HG02938 (cell line): Measurements from ENCODE around the gene SFSWAP.
"Not testable (repeated sequence)": the region's sequence is repeated elsewhere in the genome, so short reads cannot be mapped to it uniquely, and the experiment has no call there.

Experiments used
- ATAC-seq: cut with Tn5 transposase; IDR thresholded peaks from one replicate; pipeline ENCODE4 v1.9.1; 2021; ENCODE audit warnings: mild to moderate bottlenecking, moderate library complexity; ENCODE audit not compliant: unreplicated experiment

SFSWAP gene

DNA sequence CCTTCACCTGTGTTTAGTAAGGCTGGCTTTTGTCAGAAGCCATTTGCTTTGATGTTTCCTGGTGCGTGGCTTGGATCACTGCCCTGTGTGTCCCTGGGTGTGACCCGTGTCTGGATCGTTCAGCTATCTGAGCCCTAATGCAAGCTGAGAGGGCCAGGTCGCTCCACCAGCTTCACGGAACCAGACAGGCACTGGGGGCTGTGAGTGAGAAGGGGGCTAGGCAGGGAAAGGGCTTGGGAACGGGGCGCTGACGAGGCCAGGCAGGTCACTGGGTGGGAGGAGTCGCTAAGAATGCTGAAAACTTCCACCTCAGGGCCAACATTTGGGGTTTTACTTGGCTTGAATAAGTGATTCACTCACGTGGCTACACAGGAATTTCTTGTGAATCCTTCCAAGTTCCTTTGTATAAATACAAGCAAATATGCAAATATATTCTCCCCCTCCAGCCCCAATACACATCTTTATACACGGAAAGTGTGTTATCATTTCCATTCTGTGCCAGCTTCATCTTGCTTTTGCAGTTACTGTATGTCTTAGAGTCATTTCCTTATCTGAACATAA lies 93.2 kb downstream of the SFSWAP start:
- no peak for ATAC-seq

DNA sequence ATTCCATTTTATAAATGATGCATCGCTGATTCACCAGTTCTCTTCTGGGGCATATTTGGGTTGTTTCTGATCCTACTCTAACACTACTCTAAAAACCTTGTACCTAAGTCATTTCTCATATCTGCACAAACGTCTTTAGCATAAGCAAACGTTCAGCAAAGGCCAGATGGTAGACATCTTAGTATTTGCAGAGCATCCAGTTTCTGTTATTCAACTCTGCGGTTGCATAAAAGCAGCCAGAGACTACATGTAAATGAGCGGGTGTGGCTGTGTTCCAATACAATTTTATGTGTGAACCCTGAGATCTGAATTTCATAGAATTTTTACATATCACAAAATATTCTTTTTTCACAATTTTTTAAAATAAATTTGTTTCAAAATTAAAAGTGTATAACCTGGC lies 94.5 kb downstream of the SFSWAP start:
- no peak for ATAC-seq

DNA sequence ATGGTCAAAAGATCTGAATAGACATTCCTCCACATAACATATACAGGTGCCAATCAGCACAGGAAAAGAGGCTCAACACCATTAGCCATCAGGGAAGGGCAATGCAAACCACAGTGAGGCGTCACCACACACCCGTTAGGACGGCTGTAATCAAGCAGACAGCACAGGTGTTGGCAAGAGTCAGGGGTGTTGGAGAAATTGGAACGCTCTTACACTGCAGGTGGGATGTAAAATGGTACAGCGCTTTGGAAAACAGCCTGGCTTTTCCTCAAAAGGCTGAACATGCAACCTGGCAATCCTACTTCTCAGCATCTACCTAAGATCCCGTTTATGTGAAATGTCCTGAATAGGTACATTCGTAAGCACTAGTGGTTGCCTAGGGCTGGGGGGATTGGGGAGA lies 95.8 kb downstream of the SFSWAP start:
- no peak for ATAC-seq

DNA sequence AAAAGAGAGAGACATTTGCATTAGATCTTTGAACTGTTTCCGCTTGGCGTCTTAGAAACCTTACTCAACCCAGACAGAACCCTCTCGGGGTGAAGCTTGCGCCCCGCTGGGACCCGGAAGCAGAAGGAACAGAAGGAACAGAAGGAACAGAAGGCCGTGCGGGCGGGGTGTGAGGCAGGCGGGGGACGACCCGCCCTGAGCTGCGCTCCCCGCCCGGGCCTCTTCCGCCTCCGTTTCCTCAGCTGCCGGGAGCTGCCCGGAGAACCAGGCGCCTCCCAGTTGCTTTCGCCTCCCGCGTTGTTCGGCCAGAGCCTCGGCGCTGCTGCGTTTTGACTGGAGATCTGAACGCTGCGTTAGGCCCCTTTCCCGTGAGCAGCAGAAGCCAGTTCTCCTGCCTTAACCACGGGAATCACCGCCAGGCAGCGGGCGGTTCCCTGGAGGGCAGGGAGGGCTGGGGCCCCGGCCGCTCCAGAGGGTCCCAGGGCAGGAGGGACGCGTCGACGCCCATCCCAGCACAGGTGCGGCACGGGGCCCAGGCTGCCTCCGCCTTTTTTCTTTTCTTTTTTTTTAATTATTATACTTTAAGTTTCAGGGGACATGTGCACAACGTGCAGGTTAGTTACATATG lies 98.0 kb downstream of the SFSWAP start:
- ATAC-seq, result peak; percentile 58

DNA sequence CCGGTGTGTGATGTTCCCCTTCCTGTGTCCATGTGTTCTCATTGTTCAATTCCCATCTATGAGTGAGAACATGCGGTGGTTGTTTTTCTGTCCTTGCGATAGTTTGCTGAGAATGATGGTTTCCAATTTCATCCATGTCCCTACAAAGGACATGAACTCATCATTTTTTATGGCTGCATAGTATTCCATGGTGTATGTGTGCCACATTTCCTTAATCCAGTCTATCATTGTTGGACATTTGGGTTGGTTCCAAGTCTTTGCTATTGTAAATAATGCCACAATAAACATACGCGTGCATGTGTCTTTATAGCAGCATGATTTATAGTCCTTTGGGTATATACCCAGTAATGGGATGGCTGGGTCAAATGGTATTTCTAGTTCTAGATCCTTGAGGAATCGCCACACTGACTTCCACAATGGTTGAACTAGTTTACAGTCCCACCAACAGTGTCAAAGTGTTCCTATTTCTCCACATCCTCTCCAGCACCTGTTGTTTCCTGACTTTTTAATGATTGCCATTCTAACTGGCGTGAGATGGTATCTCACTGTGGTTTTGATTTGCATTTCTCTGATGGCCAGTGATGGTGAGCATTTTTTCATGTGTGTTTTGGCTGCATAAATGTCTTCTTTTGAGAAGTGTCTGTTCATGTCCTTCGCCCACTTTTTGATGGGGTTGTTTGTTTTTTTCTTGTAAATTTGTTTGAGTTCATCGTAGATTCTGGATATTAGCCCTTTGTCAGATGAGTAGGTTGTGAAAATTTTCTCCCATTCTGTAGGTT lies 98.8 kb downstream of the SFSWAP start:
- not testable (repeated sequence) for ATAC-seq

DNA sequence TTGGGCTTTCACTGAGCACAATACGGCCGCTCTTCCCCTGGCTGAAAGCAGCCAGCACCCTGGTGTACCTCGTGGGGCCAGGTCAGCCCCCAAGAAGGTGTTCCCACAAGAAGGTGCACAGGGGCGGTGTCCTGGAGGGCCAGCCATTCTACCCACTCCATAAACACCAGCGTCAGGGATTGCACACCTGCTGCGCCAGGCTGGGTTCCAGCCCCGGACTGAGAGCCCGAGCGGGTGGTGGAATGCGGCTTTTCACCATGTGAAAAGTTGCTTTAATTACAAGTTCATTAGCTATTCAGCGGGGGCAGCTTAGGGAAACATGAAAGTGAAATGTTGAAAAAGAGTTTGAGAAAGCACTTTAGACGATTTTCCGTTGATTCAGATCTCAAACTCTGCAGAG lies 99.8 kb downstream of the SFSWAP start:
- no peak for ATAC-seq

DNA sequence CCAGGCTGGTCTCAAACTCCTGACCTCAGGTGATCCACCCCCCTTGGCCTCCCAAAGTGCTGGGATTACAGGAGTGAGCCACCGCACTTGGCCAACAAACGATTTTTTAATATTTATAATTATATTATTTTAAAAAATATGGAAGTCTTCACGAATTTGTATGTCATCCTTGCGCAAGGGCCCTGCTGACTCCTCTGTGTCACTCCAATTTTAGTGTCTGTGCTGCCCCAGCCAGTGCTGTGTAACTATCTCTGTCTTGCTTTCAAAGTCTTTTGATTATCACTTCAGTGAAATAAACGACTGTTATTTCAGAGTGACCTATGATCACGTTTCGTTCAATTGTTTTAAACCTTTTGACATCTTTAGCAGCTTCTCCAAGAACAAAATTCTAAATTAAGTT lies 104.2 kb downstream of the SFSWAP start:
- no peak for ATAC-seq

DNA sequence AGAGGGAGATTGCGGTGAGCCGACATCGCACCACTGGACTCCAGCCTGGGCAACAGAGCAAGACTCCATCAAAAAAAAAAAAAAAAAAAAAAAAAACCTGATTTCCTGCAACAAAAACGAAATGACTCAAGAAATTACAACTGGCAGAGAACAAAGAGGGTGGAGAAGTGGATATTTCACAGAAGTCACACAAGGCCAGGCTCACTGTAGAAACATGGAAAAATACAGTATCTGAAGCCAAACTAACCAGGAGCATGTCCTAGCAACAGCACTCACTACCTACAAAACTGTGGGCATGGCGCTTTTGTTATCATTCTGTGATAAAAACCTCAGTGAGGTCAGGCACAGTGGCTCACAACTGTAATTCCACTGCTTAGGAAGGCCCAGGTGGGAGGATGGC lies 105.6 kb downstream of the SFSWAP start:
- ATAC-seq, result no peak

DNA sequence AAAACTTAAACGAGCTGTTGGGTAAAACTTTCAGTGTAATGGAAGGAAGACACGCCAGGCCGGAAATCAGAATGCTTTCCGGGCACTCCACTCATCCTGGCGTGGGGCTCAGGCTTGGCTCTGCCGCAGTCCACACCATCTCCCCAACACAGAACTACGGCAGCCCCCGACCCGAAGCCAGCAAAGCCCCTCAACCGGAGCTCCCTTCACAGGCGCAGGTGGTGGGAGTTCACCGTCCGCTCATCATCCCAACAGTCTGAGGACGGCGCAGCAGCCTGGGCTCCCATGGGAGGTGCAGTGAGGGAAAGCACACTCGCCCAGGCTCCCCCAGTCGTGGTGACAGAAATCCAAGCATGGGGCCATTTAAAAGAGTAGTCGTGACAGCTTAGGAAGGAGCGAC lies 106.4 kb downstream of the SFSWAP start:
- no peak for ATAC-seq

DNA sequence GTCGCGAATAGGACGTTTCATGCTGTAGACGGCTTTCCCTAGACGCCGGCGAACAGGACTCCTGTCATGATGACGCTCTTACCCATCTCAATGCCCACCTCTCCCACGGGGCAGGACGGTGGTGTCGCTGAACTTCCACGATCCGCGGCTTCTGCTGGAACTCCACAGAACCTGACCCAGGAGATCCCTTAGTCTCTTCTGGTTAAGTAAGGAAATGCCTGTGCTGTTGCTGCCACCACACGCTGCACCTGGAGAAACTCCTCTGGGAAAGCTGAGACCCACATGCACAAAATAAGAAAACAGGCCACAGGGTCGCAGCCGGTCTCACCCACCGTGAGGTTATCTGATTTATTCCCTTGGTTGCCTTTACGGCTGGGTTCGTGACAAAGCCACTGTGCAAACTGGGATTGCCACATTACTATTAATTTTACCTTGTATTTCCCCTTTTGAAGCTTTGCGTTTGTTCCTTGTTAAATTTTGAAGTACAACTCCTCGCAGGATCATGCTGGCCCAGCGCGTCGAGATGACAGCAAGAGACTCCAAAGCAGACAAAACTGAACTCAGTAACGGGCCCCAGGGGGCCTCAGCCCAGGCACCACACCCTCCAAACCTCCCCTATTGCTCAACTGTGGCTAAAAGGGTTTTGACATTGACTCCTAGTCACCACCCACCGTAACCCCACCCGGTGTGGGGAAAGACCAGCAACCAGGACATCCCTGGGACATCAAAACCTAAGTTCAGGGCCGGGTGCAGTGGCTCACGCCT lies 108.1 kb downstream of the SFSWAP start:
- ATAC-seq, result no peak

DNA sequence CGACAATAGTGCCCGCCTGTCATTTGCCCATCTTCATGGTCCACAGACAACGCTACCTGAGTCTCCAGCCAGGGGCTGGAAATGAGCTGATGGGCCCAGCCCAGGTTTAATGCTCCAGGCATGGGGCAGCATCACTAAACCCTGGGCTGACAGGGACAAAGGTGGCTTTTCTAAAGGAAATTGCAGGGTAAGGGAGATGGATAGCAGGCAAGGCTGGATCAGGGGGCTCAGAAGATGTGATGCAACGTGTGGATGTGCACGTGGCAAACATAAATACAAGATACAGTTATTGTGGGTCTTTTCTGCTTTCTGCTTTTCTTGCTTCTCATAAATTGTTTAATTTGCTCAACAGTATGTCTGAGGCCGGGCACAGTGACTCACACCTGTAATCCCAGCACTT lies 113.6 kb downstream of the SFSWAP start:
- ATAC-seq, result no peak

DNA sequence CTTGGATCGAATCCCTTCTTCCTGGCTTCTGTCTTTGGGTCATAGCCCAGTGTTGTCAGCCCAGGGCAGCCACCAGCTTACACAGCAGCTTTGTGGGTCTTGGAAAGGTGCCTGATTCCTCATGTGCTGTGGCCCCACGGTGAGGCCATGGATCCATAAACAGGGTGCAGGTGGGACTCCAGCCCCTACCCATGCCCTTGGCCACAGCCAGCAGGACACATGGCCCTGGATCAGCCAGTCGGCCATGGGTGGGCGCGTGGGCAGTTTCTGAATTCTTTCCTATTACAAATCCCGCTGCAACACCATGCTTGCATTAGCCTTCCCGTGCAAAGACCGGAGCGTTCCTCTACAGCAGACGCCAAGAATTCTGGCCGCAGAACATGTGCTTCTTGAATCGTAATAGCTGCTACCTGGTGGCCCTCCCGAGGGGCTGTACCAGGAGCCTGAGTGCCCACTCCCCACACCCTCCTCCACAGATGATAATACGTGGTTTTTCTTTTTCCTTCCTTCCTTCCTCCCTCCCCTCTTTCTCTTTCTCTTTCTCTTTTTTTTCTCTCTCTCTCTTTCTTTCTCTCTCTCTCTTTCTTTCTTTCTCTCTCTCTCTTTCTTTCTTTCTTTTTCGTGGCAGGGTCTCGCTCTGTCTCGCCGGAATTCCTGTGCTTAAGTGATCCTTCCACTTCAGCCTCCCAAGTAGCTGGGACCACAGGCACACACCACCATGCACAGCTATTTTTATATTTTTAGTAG lies 114.4 kb downstream of the SFSWAP start:
- ATAC-seq, result no peak

DNA sequence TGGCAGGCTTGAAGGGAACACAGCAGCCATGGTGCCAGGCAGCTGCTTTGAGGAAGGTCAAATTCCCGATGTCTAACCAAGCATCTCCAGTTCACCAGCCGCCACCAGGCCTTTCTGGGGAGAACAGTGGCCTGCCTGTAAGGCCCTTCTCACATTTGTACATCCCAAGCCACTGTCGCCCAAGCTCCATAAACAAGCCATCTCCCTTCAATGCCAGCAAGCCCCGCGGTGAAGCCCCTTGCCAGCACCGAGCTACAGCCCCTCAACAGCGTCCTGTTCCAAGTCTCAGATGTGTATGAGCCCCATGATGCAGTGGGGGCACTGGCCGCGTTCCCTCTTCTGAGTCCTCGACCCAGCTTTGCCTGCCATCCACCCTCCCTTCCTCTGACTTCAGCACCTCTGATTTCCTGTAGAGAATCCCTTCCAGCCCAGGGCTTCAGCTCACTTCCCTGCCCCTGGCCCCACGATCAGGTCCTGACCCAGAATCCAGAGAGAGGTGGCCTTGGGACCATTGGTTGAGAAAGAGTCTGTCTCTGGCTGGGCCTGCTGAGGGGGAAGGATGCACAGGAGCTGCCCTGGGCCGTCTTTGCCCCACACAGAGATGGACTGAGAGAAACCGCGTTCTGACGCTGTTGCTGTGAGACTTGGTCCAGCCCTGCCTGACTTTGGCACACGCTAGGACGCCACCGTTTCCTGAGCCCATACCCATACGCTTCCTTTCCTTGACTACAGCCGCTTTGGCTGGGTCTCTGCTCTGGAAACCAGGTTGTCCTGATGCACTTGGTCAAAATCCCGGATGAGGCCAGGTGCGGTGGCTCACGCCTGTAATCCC lies 115.4 kb downstream of the SFSWAP start:
- ATAC-seq, result no peak

DNA sequence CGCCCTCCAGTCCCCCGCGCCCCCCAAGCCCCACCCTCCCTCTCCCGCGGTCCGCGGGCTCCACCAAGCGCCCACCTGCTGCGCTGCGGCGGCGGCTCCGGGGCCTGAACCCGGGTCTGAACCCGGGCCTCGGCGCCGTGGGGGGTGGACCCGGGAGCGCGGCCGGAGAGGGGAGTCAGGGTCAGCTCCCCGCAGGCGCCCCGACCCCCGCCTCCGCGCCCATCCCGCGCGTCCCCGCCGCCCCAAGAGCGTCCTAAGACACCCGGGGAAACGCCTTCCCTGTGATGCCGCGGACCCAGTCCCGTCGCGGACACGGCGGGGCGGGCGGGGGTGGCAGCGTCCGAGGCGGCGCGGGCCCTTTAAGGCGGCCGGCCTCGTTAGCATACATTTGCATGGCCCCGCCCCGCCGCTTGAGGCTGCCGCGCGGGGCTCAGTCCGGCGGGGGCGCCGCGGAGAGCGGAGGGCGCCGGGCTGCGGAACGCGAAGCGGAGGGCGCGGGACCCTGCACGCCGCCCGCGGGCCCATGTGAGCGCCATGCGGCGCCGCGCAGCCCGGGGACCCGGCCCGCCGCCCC lies 117.2 kb downstream of the SFSWAP start, which contains the start of gene MMP17:
Gene MMP17, plus strand, starts transcription at position 433 of the 574 bp plus-strand sequence. Its CDS starts 102 bp downstream, at position 535.
- ATAC-seq, result no peak

DNA sequence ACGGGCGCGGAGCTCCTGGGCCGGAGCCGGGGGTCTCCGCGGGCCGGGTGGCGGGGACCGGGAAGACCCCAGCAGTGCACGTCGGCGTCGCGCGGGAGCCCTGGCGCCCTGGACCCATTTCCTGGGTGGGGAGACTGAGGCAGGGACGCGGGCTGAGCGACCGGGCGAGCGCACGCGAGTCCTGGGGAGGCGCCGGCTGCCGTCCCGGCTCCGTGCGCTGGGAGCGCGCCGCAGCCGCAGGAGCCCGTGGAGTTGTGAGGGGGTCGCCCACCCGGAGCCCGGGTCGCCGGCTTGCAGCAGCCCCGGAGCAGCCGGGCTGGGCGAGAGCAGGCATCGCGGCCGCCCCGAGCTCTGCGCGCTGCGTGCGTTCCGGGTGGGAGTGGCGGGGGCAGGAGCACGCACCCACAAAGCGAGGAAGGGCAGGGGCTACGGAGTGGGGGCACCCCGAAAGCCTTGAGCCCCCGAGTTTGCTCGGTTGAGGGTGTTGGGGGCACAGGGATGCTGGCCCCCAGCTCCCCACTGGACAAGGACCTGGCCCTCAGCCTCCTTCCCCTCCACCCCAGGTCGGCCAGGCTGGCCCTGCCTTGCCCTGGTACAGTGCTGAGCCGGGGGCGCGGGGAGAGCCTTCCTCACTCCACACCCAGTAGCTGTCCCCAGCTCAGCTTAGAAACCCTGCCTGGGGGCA lies 117.9 kb downstream of the SFSWAP start:
- no peak for ATAC-seq

DNA sequence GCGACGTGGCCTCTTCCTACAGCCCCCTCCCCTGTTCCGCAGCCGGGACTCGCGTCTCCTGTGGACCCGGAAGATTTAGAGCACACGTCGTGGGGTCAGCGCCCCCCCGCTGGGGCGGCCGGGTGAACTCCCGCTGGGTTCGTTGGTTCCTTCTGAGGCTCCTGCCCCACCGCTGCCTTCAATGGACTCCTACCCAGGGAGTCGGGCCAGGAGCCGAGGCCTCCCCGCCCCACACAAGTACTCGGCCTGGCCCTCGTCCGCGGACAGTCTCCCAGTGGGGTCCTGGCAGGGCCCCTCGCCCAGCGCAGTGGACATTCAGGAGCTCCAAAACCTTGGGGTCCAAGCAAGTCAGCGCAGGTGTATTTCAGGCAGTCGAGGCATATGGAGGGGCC lies 118.5 kb downstream of the SFSWAP start:
- no peak for ATAC-seq

DNA sequence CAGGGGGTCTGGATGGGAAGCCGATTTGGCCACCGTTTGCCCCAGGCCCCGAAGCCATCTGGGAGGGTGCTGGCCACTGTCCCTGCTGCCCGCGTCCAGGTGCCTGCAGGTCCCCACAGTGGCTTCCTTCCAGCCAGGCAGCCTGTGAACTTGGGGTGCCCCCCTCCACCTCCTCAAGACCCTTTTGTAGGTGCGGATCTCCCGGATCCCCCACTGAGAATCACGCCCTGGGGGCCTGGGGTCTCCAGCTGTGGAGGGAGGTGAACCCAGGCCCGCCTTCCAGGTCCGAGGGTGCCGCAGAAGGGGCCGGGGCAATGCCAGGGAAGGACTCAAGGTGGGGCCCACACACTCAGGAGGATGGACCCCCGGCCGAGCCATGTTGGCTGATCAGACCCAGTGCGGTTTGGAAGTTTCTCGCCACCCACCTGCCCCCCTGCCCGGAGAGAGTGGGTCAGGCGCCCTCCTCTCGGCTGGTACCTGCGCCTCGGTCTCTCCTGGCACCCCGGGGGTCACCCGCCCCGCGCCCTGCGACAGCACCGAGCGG lies 119.0 kb downstream of the SFSWAP start:
- ATAC-seq, result no peak

DNA sequence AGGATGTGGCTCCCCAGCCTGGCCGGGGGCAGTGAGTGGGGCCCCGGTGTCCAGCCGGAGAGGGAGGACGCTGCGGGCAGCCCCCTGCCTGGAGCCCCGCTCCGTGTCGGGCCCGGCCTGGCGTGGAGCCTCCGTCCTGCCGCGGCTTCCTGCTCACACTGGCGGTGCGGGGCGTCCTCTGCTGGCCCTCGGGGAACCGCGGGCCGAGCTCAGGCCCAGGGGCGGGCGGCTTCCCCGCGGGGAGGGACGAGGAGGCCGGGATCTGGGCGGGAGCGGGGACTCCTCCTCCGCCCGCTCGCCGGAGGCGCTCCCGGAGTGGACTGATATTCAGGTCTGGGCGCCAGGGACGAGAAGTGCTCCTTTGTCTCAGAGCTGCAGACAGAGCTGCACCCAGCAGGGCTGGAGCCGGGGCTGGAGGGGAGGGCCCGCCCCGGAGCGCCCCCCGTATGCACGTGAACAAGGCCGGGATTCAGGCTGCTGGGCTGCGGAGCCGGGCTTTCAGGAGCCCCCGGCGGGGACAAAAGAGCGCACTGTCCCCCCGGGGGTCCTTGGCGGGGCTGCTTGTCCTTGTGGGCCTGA lies 119.5 kb downstream of the SFSWAP start:
- no peak for ATAC-seq
